Measurements from ENCODE around the gene WFDC12.

- TF ChIP-seq, protein P1, sequence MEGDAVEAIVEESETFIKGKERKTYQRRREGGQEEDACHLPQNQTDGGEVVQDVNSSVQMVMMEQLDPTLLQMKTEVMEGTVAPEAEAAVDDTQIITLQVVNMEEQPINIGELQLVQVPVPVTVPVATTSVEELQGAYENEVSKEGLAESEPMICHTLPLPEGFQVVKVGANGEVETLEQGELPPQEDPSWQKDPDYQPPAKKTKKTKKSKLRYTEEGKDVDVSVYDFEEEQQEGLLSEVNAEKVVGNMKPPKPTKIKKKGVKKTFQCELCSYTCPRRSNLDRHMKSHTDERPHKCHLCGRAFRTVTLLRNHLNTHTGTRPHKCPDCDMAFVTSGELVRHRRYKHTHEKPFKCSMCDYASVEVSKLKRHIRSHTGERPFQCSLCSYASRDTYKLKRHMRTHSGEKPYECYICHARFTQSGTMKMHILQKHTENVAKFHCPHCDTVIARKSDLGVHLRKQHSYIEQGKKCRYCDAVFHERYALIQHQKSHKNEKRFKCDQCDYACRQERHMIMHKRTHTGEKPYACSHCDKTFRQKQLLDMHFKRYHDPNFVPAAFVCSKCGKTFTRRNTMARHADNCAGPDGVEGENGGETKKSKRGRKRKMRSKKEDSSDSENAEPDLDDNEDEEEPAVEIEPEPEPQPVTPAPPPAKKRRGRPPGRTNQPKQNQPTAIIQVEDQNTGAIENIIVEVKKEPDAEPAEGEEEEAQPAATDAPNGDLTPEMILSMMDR (IDR thresholded peaks at IDR 0.05), result no peak
- no peak for TF ChIP-seq POLR2A (IDR thresholded peaks at IDR 0.05)
These were observed 39.0 kb upstream of the WFDC12 start for GRCh38 chr20:45163083-45163803.

Measured in transverse colon (tissue), 3 donors.